LNCAP (cell line): ENCODE measurements around the gene WDFY2.
A peak's percentile ranks its signal among the peaks of the same experiment; 100 is the strongest.

Source experiments
- CTCF ChIP-seq: fragments of 450-650 bp; IDR thresholded peaks from 2 replicates; pipeline ENCODE4 v1.5.1; 2017; ENCODE audit warnings: mild to moderate bottlenecking

The WDFY2 gene

GRCh38 chr13:51786425-51787265, 202.4 kb downstream of the WDFY2 start:
- no peak for TF ChIP-seq CTCF

GRCh38 chr13:51793570-51794271, 209.5 kb downstream of the WDFY2 start:
- TF ChIP-seq CTCF = no peak

- TF ChIP-seq CTCF = no peak
Measured at GRCh38 chr13:51794964-51795363, 210.7 kb downstream of the WDFY2 start.

- no peak for TF ChIP-seq CTCF
Measured at GRCh38 chr13:51795419-51795818, 211.2 kb downstream of the WDFY2 start.

GRCh38 chr13:51796546-51796945, 212.3 kb downstream of the WDFY2 start:
- TF ChIP-seq CTCF = no peak

- TF ChIP-seq CTCF = peak; percentile 69
Measured at GRCh38 chr13:51797664-51798488, 213.6 kb downstream of the WDFY2 start.

GRCh38 chr13:51799261-51799660, 215.0 kb downstream of the WDFY2 start:
- TF ChIP-seq CTCF = no peak
